Measurements from ENCODE around the gene FAM47E. TPM values are rescaled to one million over a fixed set of nuclear protein-coding genes. Genes with fewer than 3 reads are reported as not detected.

The FAM47E gene
- total and polyA plus RNA-seq, 2 of the 8 experiments (the other 6 are each of a cell fraction or from before 2014, with no cell fraction given) = 1.3 to 1.4 TPM

- POLR2A ChIA-PET (ENCODE audit: partially characterized antibody) = no interaction called here
- CTCF ChIA-PET (ENCODE audit: partially characterized antibody) = no interaction called here
- Histone ChIP-seq H3K79me2 (ENCODE audit: control insufficient read depth in 1 of 2, insufficient read depth in 2 of 2, low read length in 2 of 2) (no peaks in the 10 kb centered on the region), H3K27me3 (replicated peaks in 1 of 4; ENCODE audit: control insufficient read depth in 3 of 4, extremely low read depth in 1 of 4, insufficient read depth in 3 of 4, low read length in 3 of 4) (no peaks in the 10 kb centered on the region; a peak in 1 of 7 replicates), H2BK5ac (ENCODE audit: low read depth, low read length) (no peak overlapping the region), H3K9ac (replicated peaks in 1 of 4; ENCODE audit: extremely low read depth in 1 of 4, low read depth in 3 of 4, low read length in 3 of 4) (no peak overlapping the region), H3K18ac (ENCODE audit: extremely low read depth, low read length) (no peak overlapping the region), H3K4me3 (ENCODE audit: extremely low read depth in 1 of 4, insufficient read depth in 2 of 4, low read depth in 3 of 4, low read length in 4 of 4) (no peak overlapping the region), H3K27ac (ENCODE audit: low read depth, low read length) (no peak overlapping the region), H3K36me3 (ENCODE audit: control insufficient read depth in 2 of 4, insufficient read depth in 4 of 4, low read length in 3 of 4) (peaks cover 0 to 18% (median 0%) of the 10 kb centered on the region in 4 experiments; a peak in 3 of 8 replicates), H3K14ac (ENCODE audit: insufficient read length) (no peak overlapping the region), H4K8ac (ENCODE audit: extremely low read depth, insufficient read depth, low read length) (no peak overlapping the region), H3K23ac (ENCODE audit: insufficient read length) (no peak overlapping the region), H3K79me1 (ENCODE audit: low read depth, low read length) (no peaks in the 10 kb centered on the region; the same call in 1 of the 2 replicates), H4K5ac (ENCODE audit: insufficient read length, low read depth, low read length) (no peak overlapping the region), H4K91ac (replicated peaks; ENCODE audit: insufficient read length, low read length) (no peak overlapping the region), H3K56ac (replicated peaks; ENCODE audit: insufficient read length, low read depth, low read length) (no peak overlapping the region), H2BK12ac (ENCODE audit: low read depth, low read length) (no peak overlapping the region), H2AK5ac (ENCODE audit: low read depth, low read length) (no peak overlapping the region), H3K23me2 (ENCODE audit: low read depth, low read length) (no peaks in the 10 kb centered on the region), H3K9me3 (ENCODE audit: insufficient read depth in 2 of 2, low read depth in 1 of 2, low read length in 1 of 2) (peaks cover 4 to 8% of the 10 kb centered on the region in 2 experiments; a peak in 1 of 4 replicates), H3K4me1 (replicated peaks in 1 of 4; ENCODE audit: control insufficient read depth in 3 of 4, insufficient read depth in 4 of 4, low read length in 3 of 4) (peaks cover 0 to 2% (median 0%) of the 10 kb centered on the region in 4 experiments; a peak in 1 of 7 replicates), H3K4me2 (ENCODE audit: insufficient read depth in 1 of 2, low read depth in 2 of 2, low read length in 2 of 2) (no peak overlapping the region), H2BK20ac (ENCODE audit: low read length) (no peak overlapping the region), H2BK120ac (replicated peaks; ENCODE audit: low read depth, low read length) (no peak overlapping the region), H2AFZ (ENCODE audit: low read length) (no peak overlapping the region), H4K20me1 (replicated peaks in 1 of 2; ENCODE audit: control insufficient read depth in 1 of 2, insufficient read depth in 2 of 2, low read length in 2 of 2) (no peaks in the 10 kb centered on the region), H3K4ac (replicated peaks; ENCODE audit: insufficient read length, low read depth, low read length) (no peak overlapping the region), H2BK15ac (ENCODE audit: low read length) (no peak overlapping the region)
- FAIRE-seq (no peak), DNase-seq (ENCODE audit: low read depth in 1 of 2, low spot score in 2 of 2) (no peak)
- 0% methylated on average over 1 of the region's 1 CpG; no CpG with 5 or more reads in 1 of the 2 experiments for WGBS, 2 experiments (ENCODE audit: extremely low coverage in 1 of 2, insufficient coverage in 1 of 2, insufficient read length in 1 of 2, insufficient replicate concordance in 2 of 2, low coverage in 1 of 2, low lambda C conversion rate in 2 of 2, missing lambda C conversion rate in 1 of 2)
- TF ChIP-seq RFX5 (IDR thresholded peaks at IDR 0.05; ENCODE audit: borderline replicate concordance, low read depth, low read length) (no peak), NRF1 (IDR thresholded peaks at IDR 0.05; ENCODE audit: low read depth, low read length) (no peak), KDM5A (IDR thresholded peaks at IDR 0.05; ENCODE audit: low read length) (no peak), RNF2 (IDR thresholded peaks at IDR 0.05; ENCODE audit: borderline replicate concordance, low read depth, low read length, missing control alignments, poor library complexity, severe bottlenecking) (no peak), SIRT6 (IDR thresholded peaks at IDR 0.05; ENCODE audit: low read length) (no peak), HDAC2 (IDR thresholded peaks at IDR 0.05; ENCODE audit: borderline replicate concordance in 1 of 2, low read depth in 2 of 2, low read length in 2 of 2) (no peak), TAF1 (IDR thresholded peaks at IDR 0.05; ENCODE audit: low read depth, low read length) (no peak), TBP (IDR thresholded peaks at IDR 0.05; ENCODE audit: low read depth, low read length) (no peak), SP2 (IDR thresholded peaks at IDR 0.05; ENCODE audit: low read length) (no peak), GTF2F1 (IDR thresholded peaks at IDR 0.05; ENCODE audit: borderline replicate concordance, low read depth, low read length) (no peak), POLR2AphosphoS5 (IDR thresholded peaks at IDR 0.05; ENCODE audit: low read depth, low read length) (no peak), HDAC6 (IDR thresholded peaks at IDR 0.05; ENCODE audit: low read depth, low read length) (no peak), NANOG (IDR thresholded peaks at IDR 0.05; ENCODE audit: insufficient read depth, low read depth, low read length, poor library complexity, severe bottlenecking) (no peak), ZNF274 (IDR thresholded peaks at IDR 0.05; ENCODE audit: borderline replicate concordance, extremely low read depth, low read length) (no peak), POU5F1 (IDR thresholded peaks at IDR 0.05; ENCODE audit: low read depth, low read length) (no peak)
These were observed 25.1 kb upstream of the FAM47E start for GRCh38 chr4:76226418-76226817.

Data from H1 (cell line).